LNCAP (cell line): ENCODE data around the gene SMYD3.

Experiments used
- TF ChIP-seq, protein P1 (sequence below): fragments of 450-650 bp; IDR thresholded peaks from 2 replicates; pipeline ENCODE4 v1.5.1; 2017; ENCODE audit warnings: mild to moderate bottlenecking

Gene SMYD3

DNA sequence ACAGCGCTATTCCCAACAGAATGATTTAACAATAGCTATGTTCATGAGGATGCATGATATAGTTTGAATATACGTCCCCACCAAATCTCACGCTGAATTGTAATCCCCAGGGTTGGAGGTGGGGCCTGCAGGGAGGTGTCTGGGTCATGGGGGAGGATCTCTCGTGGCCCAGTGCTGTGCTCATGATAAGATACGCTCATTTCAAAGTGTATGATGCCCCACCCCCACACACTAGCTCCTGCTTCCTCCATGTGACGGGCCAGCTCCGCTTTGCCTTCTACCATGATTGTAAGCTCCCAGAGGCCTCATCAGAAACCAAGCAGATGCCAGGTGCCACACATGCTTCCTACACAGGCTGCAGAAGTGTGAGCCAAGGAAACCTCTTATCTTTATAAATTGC is 93.6 kb downstream of the SMYD3 start:
- TF ChIP-seq, protein P1, sequence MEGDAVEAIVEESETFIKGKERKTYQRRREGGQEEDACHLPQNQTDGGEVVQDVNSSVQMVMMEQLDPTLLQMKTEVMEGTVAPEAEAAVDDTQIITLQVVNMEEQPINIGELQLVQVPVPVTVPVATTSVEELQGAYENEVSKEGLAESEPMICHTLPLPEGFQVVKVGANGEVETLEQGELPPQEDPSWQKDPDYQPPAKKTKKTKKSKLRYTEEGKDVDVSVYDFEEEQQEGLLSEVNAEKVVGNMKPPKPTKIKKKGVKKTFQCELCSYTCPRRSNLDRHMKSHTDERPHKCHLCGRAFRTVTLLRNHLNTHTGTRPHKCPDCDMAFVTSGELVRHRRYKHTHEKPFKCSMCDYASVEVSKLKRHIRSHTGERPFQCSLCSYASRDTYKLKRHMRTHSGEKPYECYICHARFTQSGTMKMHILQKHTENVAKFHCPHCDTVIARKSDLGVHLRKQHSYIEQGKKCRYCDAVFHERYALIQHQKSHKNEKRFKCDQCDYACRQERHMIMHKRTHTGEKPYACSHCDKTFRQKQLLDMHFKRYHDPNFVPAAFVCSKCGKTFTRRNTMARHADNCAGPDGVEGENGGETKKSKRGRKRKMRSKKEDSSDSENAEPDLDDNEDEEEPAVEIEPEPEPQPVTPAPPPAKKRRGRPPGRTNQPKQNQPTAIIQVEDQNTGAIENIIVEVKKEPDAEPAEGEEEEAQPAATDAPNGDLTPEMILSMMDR = no peak

DNA sequence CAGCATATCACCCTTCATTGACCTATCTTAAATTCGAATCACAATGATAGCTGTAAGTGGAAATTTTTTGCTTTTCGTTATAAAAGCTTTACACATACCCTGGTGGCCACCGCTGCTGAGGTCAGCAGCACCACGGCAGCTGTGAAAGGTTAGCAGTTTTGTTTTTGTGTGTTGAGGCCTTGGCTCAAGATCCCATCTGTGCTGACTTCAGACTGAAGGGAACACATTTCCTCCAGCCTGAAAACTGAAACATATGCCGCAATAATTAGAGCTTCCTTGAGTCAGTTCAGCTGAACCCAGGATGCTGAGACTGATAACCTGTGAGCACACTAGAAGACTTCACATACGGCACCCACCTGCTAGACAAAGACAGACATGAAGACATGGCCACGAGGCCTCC is 103.0 kb downstream of the SMYD3 start:
- TF ChIP-seq, protein P1 = no peak

DNA sequence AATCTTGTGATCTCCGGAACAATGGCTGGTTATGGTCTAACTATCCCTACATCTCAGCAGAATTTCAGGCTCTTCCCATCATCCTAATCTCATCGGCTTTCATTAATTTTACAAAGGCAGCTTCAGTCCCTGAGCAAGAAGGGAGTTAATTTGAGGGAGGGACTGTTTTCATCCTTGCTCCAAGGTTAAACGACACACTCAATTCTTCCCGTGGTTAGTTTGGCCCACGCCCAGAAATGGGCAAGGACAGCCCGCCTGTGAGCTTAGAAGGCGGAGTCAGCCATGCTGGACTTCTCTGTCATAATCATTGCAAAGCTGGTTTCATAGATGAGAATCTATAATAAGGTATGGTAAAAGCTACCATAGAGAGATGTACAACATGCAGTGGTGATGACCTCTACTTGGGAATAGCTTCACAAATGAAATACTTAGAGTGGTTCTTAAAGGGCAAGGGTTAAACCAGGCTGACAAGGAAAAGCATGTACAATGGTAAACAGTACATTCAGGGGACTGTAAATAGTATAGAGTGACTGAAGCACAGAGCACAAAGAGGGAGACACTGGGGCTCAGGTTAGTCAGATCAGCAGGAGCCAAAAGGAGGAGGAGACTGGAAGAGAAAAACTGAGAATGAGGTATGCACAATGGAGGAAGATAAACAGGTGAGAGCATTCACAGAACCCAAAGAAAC is 108.8 kb downstream of the SMYD3 start:
- TF ChIP-seq, protein P1 = no peak

DNA sequence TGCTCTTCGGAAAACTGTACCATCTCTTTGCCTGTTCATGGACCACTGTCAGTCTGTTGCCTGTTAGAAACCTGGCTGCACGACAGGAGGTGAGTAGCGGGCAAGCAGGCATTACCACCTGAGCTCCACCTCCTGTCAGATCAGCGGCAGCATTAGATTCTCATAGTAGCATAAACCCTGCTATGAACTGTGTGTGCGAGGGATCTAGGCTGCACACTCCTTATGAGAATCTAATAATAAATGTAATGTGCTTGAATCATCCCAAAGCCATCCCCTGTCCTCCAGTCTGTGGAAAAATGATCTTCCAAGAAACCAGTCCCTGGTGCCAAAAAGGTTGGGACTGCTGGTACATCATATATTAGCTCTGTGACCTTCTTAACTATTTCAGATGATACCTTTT is 110.0 kb downstream of the SMYD3 start:
- TF ChIP-seq, protein P1 = no peak

DNA sequence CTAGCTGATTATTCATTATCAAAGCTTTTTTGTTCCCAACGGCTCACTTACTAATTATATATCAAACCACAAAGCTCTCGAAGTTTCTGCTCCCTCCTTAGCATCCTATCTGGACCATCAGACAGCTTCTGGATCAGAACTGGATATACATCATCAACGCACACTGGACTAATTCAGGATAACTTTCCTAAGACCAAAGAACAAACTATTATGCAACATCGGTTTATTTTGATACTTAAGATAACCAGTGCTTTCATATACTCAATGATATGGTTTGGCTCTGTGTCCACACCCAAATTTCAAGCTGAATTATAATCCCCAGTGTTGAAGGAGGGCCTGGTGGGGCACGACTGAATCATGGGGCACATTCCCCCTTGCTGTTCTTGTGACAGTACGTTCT is 110.8 kb downstream of the SMYD3 start:
- TF ChIP-seq, protein P1 = no peak

DNA sequence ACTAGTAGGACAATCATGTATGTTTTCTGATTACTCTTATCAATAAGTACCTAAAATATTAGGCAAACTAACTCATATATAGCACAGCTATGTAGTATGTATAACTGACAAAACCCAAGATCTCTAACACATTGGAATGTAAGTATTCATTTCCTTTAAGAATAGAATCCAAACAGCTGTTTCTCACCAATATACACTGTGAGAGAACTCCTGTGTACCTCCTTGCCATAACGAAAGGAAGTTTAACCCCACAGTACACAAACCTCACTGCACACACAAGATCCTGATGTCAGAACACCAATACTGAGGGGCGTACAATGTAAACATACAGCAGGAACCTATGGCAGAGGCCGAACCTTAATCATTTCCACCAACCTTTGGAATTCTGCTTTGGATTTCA is 113.0 kb downstream of the SMYD3 start:
- TF ChIP-seq, protein P1 = no peak

DNA sequence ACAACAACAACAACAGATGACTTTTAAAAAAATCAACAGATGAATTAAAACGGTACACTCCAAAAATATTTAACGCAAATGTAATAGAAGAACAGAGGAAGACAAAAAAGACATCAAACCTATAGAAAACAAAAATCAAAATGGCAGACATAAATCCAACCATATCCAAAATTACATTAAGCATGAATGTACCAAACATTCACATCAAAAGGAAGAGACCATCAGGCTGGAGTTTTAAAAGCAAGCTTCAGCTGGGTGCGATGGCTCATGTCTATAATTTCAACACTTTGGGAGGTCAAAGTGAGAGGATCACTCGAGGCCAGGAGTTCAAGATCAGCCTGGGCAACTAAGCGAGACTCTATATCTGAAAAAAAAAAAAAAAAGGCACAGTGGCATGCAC is 116.2 kb downstream of the SMYD3 start:
- TF ChIP-seq, protein P1 = no peak

DNA sequence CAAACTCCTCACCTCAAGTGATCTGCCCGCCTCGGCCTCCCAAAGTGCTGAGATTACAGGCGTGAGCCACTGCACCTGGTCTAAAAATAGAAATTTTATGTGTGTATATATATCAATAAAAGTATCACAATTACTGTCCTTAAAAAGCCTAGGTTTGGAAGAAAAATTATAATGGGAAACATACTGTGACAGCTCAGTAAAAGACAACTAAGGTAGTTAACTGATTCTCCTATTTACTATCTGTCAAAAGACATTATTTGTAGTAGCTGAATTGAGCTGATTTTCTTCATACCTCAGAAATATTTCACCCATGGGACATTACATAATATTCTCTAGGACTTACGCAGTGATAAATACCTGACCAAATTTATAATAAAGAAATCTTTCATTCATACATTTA is 122.5 kb downstream of the SMYD3 start:
- TF ChIP-seq, protein P1 = no peak
